HepG2 (cell line): ENCODE data around the gene SRSF2. TPM values are rescaled to one million over a fixed set of nuclear protein-coding genes. Genes with fewer than 3 reads are reported as not detected.

Experiments
- CBFB ChIP-seq: sonication (generic); formaldehyde crosslinking; IDR thresholded peaks from 2 replicates; pipeline ENCODE4 v1.4.0; 2020; ENCODE audit warnings: missing genetic modification reagents
- CSRNP1 ChIP-seq: sonication (generic); formaldehyde crosslinking; IDR thresholded peaks from 2 replicates; pipeline ENCODE4 v1.8.1; 2023; ENCODE audit warnings: mild to moderate bottlenecking, missing genetic modification reagents
- DMAP1 ChIP-seq: IDR thresholded peaks from 2 replicates; pipeline ENCODE4 v1.6.1; 2016
- FOXA1 ChIP-seq, 2 experiments: fragments of 450-650 bp in 1 of 2; sonication (generic) in 1 of 2; formaldehyde crosslinking in 1 of 2; IDR thresholded peaks; 2 replicates each; pipeline versions ENCODE4 v1.4.0 to v1.6.1; 2016 to 2020; ENCODE audit warnings: missing genetic modification reagents in 1 of 2
- FOXP1 ChIP-seq, 2 experiments: fragments of 450-650 bp in 1 of 2; IDR thresholded peaks; 2 replicates each; pipeline ENCODE4 v1.6.1; 2017 to 2018; ENCODE audit warnings: antibody characterized with exemption in 1 of 2
- HIVEP1 ChIP-seq: sonication (generic); formaldehyde crosslinking; IDR thresholded peaks from 2 replicates; pipeline ENCODE4 v1.4.0; 2020; ENCODE audit warnings: mild to moderate bottlenecking, missing genetic modification reagents
- HOXA9 ChIP-seq: sonication (generic); formaldehyde crosslinking; IDR thresholded peaks from 2 replicates; pipeline ENCODE4 v1.8.1; 2022; ENCODE audit warnings: missing genetic modification reagents, mild to moderate bottlenecking, moderate library complexity, borderline replicate concordance
- KDM1A ChIP-seq: IDR thresholded peaks from 2 replicates; pipeline ENCODE4 v1.6.1; 2016; ENCODE audit warnings: missing compliant biosample characterization
- KLF11 ChIP-seq: IDR thresholded peaks from 2 replicates; pipeline ENCODE4 v1.6.1; 2016; ENCODE audit warnings: missing compliant biosample characterization
- MIXL1 ChIP-seq: IDR thresholded peaks from 2 replicates; pipeline ENCODE4 v1.6.1; 2016
- NFE2L2 ChIP-seq: fragments of 150-350 bp; IDR thresholded peaks from 2 replicates; pipeline ENCODE4 v1.6.1; 2014; ENCODE audit warnings: low read length
- SALL1 ChIP-seq: sonication (generic); formaldehyde crosslinking; IDR thresholded peaks from 2 replicates; pipeline ENCODE4 v1.8.0; 2022; ENCODE audit warnings: mild to moderate bottlenecking, missing genetic modification reagents
- TBX2 ChIP-seq: sonication (generic); formaldehyde crosslinking; IDR thresholded peaks from 2 replicates; pipeline ENCODE4 v1.5.0; 2020; ENCODE audit warnings: missing genetic modification reagents, mild to moderate bottlenecking, borderline replicate concordance
- TOPORS ChIP-seq: sonication (generic); formaldehyde crosslinking; IDR thresholded peaks from 2 replicates; pipeline ENCODE4 v1.8.0; 2023; ENCODE audit warnings: mild to moderate bottlenecking, missing genetic modification reagents
- ZBTB40 ChIP-seq, 2 experiments: fragments of 450-650 bp in 1 of 2; sonication (generic) in 1 of 2; formaldehyde crosslinking in 1 of 2; IDR thresholded peaks; 2 replicates each; pipeline versions ENCODE4 v1.6.1 to v1.8.0; 2016 to 2022; ENCODE audit warnings: antibody characterized with exemption in 1 of 2, mild to moderate bottlenecking in 1 of 2, missing genetic modification reagents in 1 of 2
- ZNF234 ChIP-seq: sonication (generic); formaldehyde crosslinking; conservative IDR thresholded peaks from 2 replicates; pipeline ENCODE4 v1.5.1; 2020; ENCODE audit warnings: mild to moderate bottlenecking, missing genetic modification reagents
- ZNF354B ChIP-seq: sonication (generic); formaldehyde crosslinking; IDR thresholded peaks from 2 replicates; pipeline ENCODE4 v1.8.0; 2022; ENCODE audit warnings: mild to moderate bottlenecking, missing genetic modification reagents
- ZNF530 ChIP-seq: sonication (generic); formaldehyde crosslinking; IDR thresholded peaks from 2 replicates; pipeline ENCODE4 v1.5.0; 2020; ENCODE audit warnings: low read depth, mild to moderate bottlenecking, missing genetic modification reagents
- ZNF580 ChIP-seq: IDR thresholded peaks from 2 replicates; pipeline ENCODE4 v1.6.1; 2016; ENCODE audit warnings: low read depth, borderline replicate concordance
- polyA plus RNA-seq, 8 experiments: library from polyadenylated mRNA; depleted of rRNA in 3 of 8; stranded (reverse) in 7 of 8; unstranded in 1 of 8; fragments of >200 nt; fragmentation: Illumina TruSeq in 4 of 8; extraction: Trizol in 4 of 8; gene quantifications; 2 replicates each; pipeline versions ENCODE4 v1.2.1 to v1.2.3, GENCODE V29; 2011 to 2016; ENCODE audit warnings: low read depth in 4 of 8, missing spikeins in 1 of 8, mixed read lengths in 1 of 8; ENCODE audit not compliant: insufficient read depth in 1 of 8
- total RNA-seq, 5 experiments: library from RNA; depleted of rRNA; stranded (reverse); fragments of >200 nt; fragmentation: Illumina TruSeq; extraction: Trizol; gene quantifications; 2 replicates each; pipeline ENCODE4 v1.2.3, GENCODE V29; 2016; ENCODE audit warnings: low read depth in 1 of 5

Gene SRSF2
- total and polyA plus RNA-seq, 2 of the 13 experiments (the other 11 are each of a cell fraction or from before 2014, with no cell fraction given), result 306 to 319 TPM

DNA sequence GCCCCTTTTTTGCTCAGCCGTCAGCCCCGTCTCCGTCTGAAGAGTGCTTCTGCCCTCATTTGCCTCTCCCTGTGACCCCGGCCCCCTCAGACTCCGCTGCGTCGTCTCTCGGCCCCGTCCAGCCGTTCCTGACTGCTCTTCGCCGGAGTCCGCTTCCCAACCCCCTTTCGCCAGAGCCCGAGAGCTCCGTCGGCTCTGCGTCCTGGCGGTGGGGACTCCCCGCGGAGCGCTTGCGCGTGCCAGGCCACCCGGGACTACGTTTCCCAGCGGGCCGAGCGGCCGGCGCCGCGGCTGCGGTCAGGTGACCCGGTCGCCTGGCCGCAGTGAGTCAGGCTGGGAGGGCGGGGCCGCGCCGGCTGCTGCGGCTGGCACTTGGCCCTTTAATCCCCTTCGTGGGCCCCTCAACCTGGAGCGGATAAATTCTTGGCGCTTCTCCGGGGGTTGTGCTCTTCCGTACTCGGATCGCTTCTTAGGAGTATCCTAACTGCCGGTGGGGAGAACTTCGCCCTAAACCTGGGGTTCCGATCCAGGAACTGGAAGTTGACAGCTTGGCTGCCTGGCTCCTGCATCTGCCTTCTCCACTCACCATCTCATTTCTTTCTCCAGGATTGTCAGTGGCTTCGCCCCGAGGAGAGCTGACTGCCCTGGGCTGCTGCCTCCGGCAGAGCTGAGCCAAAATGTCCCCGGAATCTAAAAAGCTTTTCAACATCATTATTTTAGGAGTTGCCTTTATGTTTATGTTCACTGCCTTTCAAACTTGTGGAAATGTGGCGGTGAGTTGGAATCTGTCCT, 741 bp upstream of the SRSF2 start, which contains the start of gene MFSD11 (continued):
- TF ChIP-seq HOXA9 (CRISPR knock-in tag), result no peak; the same call in 1 of the 2 replicates
- no peak for TF ChIP-seq ZBTB40 (IDR thresholded peaks at IDR 0.05)
- TF ChIP-seq ZBTB40 (CRISPR knock-in tag; IDR thresholded peaks at IDR 0.05), result no peak
- peak; percentile 90 for TF ChIP-seq DMAP1 (CRISPR knock-in tag)
- peak; percentile 45; the same call in 1 of the 2 replicates for TF ChIP-seq CBFB (CRISPR knock-in tag)
- peak; percentile 10; the same call in 1 of the 2 replicates for TF ChIP-seq SALL1 (CRISPR knock-in tag)
- TF ChIP-seq ZNF234 (CRISPR knock-in tag), result no peak; the same call in 1 of the 2 replicates
- TF ChIP-seq TOPORS, result no peak
- 0 out of 2 replicates have a peak, but pooled peaks have one; percentile 50 for TF ChIP-seq HIVEP1 (CRISPR knock-in tag)
- no peak for TF ChIP-seq FOXP1 (IDR thresholded peaks at IDR 0.05)
- no peak for TF ChIP-seq FOXP1 (CRISPR knock-in tag; IDR thresholded peaks at IDR 0.05)
- TF ChIP-seq NFE2L2, result 0 out of 2 replicates have a peak, but pooled peaks have one; percentile 7
- no peak for TF ChIP-seq KDM1A (CRISPR knock-in tag)
- peak; percentile 72 for TF ChIP-seq TBX2 (CRISPR knock-in tag)
- 0 out of 2 replicates have a peak, but pooled peaks have one; percentile 21 for TF ChIP-seq CSRNP1 (CRISPR knock-in tag)
- TF ChIP-seq ZNF580 (CRISPR knock-in tag), result peak; percentile 79; the same call in 1 of the 2 replicates
- no peak for TF ChIP-seq ZNF354B (CRISPR knock-in tag)
- TF ChIP-seq KLF11 (CRISPR knock-in tag), result no peak
- no peak for TF ChIP-seq FOXA1 (IDR thresholded peaks at IDR 0.05)
- TF ChIP-seq FOXA1 (CRISPR knock-in tag; IDR thresholded peaks at IDR 0.05), result no peak; the same call in 1 of the 2 replicates
- TF ChIP-seq MIXL1, result no peak
- TF ChIP-seq ZNF530 (CRISPR knock-in tag), result no peak
